ENCODE measurements around the gene SUMF2.
"Not testable (repeated sequence)": the region's sequence is repeated elsewhere in the genome, so short reads cannot be mapped to it uniquely, and the experiment has no call there.

Gene SUMF2

DNA sequence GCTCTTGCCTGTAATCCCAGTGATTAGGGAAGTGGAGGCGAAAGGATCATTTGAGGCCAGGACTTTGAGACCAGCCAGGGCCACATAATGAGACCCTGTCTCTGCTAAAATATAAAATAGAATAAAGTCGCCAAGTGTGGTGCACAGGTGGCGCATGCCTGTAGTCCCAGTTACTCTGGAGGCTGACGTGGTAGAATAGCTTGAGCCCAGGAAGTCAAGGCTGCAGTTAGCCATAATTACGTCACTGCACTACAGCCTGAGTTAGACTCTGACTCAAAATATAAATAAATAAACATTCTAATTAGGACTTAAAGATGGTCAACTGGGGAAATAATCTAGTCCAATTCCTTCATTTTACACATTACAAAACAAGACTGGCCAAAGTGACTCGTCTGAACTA lies 41.4 kb downstream of the SUMF2 start:
- no peak for DNase-seq (ENCODE audit: extremely low read depth in 1 of 2, low read depth in 1 of 2)

DNA sequence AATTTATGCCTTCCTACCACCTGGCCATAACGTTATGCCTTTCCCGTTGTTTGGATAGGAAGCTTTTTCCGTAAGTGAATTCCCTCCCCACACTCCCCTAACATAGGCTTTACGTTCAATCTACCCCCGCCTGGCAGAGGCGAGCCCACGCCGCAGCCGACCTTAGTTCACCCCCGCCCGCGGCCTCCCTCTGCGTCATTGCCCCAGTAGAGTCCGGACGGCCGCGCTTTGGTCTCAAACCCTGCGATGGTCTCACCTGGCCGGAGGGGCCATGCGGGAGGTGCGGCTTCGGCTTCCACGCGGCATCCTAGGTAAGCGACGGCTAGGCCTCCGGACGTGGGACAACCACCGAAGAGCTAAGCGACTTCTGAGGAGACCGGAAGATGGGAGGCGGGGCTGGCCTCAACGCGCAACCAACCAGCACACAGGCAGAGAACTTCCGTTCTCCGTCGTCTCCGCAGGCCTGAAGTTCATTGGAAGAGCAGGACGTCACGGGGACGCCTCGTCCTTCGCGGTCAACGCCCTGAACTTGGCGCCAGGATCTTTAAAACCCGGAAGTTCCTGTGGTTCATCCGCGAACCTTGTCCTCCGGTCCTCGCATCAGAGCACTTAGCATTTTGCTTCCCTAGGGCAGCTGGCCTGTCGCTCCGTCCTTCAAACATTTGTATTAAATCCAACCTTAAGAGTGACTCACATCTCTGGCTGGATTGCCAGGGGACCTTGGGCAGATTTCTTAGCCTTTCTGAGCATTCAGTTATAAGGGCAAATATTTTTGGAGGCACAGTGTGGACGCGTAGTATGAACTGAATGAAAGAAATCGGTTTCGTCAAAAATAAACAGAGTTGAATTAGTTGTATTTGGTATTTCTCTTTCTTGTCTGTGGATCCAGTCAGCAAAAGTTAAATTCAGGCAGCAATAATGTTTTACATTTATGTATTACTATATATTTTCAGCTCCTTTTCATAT lies 42.3 kb downstream of the SUMF2 start, which contains the start of gene CHCHD2:
CHCHD2 (minus strand) TSS at position 369 of the 966 bp plus-strand sequence; CDS start at position 306, 63 bp downstream.
- DNase-seq (ENCODE audit: extremely low read depth in 1 of 2, low read depth in 1 of 2): peak; percentile 74 to 82

DNA sequence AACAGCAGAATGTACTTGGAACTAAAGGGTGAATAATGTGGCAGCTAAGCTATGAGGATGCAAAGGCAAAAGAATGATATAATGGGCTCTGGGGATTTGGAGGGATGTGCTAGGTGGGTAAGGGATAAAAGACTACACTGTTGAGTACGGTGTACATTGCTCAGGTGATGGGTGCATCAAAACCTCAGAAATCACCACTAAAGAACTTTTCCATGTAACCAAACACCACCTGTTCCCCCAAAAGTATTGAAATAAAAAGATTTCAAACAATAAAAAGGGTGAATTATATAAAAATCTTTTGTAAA lies 43.8 kb downstream of the SUMF2 start:
- DNase-seq (ENCODE audit: extremely low read depth in 1 of 2, low read depth in 1 of 2): no peak

DNA sequence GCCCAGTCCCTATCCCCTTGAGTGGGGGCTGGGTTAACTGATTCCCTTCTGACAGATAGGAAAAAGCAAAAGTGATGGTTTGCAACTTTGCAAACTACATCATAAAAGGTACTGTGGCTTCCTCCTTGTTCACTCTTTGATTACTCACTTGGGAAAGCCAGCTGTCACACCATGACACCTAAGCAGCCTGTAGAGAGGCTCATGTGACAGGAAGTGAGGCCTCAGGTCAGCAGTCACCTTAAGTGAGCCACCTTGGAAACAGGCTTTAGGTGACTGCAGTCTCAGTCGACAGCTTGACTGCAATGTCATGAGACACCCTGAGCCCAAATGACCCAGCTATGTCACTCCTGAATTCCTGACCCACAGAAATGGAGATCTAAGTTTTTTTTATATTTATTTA lies 46.5 kb downstream of the SUMF2 start:
- DNase-seq (ENCODE audit: extremely low read depth in 1 of 2, low read depth in 1 of 2): no peak

DNA sequence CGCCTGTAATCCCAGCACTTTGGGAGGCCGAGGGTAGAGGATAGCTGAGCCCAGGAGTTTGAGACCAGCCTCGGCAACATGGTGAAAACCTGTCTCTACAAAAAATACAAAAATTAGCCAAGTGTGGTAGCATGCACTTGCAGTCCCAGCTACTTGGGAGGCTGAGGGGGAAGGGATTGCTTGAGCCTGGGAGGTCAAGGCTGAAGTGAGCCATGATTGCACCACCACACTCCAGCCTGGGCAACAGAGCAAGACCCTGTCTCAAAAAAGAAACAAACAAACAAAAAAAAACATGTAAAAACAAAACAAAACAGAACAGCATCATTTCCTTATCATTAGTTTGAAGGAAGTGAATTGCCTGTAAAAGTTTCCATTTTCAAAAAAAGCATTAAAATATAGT lies 48.2 kb downstream of the SUMF2 start:
- DNase-seq (ENCODE audit: extremely low read depth in 1 of 2, low read depth in 1 of 2): not testable (repeated sequence)

DNA sequence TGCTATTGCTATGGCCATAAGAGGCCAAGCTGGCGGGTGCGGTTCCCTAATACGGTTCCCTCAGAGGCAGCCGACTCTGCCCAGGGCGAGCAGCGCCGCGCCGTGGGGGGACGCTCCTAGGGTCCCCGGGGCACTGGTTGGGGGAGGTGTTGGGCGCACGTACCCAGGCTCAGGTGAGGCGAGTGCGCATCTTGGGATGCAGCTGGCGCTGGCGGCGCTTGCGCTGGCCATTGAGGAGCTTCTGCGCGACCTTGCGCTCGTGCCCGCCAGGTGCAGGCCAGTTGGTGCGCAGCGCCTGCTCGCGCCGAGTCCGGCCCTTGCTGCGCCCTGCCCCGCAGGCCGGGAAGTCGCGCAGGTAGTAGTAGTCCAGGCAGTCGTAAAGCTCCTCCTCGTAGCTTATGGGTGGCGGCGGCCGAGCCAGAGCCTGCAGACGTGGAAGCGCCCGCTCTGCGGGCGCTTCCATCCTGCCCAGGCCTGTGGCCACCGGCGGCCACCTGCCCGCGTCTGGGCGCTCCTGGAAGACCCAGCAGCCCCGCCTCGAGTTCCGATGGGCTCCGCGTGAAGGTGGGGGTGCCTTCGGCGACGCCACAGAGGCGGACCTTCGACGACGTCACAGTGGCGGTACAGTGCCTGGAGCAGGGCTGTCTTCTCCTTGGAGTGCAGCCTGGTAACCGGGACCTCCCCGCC lies 51.9 kb downstream of the SUMF2 start, which contains the start of gene NUPR2:
NUPR2 (minus strand) TSS at position 566 of the 687 bp plus-strand sequence; CDS start at position 463, 103 bp downstream.
- no peak for DNase-seq (ENCODE audit: extremely low read depth in 1 of 2, low read depth in 1 of 2)

DNA sequence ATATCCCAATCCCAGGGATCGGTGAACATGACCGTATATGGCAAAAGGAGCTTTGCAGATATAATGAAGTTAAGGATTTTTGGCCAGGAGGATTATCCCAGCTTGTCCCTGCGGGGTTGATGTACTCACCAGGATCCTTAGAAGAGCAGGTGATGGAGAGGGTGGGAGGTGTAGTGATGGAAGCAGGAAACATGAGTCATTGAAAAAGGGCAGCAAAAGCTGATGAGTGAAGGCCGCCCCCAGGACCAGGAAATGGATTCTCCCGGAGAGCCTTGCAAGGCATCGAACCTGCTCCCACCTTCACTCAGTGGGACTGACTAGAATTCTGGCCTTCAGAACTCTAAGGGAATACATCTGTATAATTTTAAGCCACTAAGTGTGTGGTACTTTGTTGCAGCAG lies 57.4 kb downstream of the SUMF2 start:
- no peak for DNase-seq (ENCODE audit: extremely low read depth in 1 of 2, low read depth in 1 of 2)

DNA sequence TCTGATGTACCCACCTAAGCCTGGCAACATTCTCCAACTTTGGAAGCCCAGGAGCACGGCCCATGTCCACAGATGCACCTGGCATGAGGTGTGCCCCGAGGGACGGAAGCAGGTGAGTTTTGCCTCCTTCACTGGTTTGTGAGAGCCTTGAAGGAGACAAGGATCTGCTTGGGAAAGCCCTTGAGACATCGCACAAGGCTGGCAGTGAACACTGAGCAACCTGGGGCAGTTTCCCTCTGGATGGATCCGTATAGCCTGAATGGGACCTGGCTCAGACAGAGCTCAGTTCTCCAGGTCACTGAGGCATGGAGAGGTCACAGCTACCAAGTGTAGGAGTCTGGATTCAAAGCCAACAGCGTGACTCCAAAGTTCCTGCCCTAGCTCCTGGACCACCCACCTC lies 60.9 kb downstream of the SUMF2 start:
- DNase-seq (ENCODE audit: extremely low read depth in 1 of 2, low read depth in 1 of 2): no peak

DNA sequence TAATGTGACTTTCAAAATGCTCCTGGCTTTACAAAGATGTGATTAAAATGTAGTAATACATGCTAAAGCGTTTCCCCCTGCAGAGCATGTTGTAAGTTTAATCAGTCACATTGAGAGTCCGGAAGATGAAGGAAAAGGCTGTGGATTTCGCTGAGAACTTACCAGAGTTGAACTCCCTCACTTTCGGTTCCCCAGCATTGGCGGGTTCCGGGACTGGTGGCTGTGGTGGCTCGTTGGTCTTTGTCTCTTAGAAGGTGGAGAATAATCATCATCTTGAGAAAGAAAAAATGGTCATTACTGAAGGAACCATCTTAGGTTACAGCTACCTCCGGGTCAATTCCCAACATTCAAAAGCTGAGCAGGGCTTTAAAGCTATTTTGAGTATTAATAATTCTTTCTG lies 61.7 kb downstream of the SUMF2 start:
- DNase-seq (ENCODE audit: extremely low read depth in 1 of 2, low read depth in 1 of 2): no peak

DNA sequence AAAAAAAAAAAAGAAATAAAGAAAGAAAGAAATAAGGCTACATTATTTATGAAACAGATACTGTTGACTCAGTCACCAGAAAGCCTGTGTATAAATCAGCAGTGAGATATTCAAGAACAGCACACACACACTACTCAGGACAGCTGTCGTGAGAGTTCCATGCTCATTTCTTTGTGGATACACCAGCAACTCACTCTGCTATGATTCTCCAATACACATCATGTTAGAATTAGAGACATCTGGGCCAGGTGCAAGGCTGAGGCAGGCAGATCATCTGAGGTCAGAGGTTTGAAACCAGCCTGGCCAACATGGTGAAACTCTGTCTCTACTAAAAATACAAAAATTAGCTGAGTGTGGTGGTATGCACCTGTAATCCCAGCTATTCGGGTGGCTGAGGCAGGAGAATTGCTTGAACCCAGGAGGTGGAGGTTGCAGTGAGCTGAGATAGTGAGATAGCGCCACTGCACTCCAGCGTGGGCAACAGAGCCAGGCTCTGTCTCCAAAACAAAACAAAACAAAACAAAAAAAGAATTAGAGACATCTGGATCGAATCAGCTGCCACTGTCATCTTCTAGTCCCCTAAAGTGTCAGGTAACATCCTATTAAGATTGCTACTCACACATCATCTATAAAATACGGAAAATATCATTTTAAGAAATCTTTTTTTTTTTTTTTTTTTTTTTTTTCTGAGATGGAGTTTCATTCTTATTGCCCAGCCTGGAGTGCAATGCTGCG lies 63.3 kb downstream of the SUMF2 start:
- no peak for DNase-seq (ENCODE audit: extremely low read depth in 1 of 2, low read depth in 1 of 2)

Data from activated CD8-positive, alpha-beta memory T cell treated with anti-CD3 and anti-CD28 coated beads for 1 hour (primary cell).